GM23338 (cell line): Measurements from ENCODE around the gene RBM33.

Experiments used
- CTCF ChIP-seq, 2 experiments: fragments of 200-600 bp in 1 of 2; sonication (generic) in 1 of 2; conservative IDR thresholded peaks; 2 replicates each; pipeline versions ENCODE4 v1.5.1 to v1.6.1; 2016 to 2017; ENCODE audit warnings: antibody characterized with exemption in 2 of 2, low read depth in 2 of 2, mild to moderate bottlenecking in 2 of 2, moderate library complexity in 1 of 2
- EZH2 ChIP-seq: fragments of 200-600 bp; sonication (generic); IDR thresholded peaks from one replicate; pipeline ENCODE4 v1.8.0; 2017; ENCODE audit warnings: antibody characterized with exemption, mild to moderate bottlenecking, low read depth; ENCODE audit not compliant: unreplicated experiment
- EZH2phosphoT487 ChIP-seq: fragments of 200-600 bp; sonication (generic); IDR thresholded peaks from one replicate; pipeline ENCODE4 v1.8.1; 2018; ENCODE audit warnings: antibody characterized with exemption; ENCODE audit not compliant: unreplicated experiment
- POLR2AphosphoS5 ChIP-seq: IDR thresholded peaks from 2 replicates; pipeline ENCODE4 v1.6.1; 2016; ENCODE audit warnings: antibody characterized with exemption, low read depth
- REST ChIP-seq: IDR thresholded peaks from one replicate; pipeline ENCODE4 v1.6.1; 2018; ENCODE audit warnings: antibody characterized with exemption; ENCODE audit not compliant: unreplicated experiment

- TF ChIP-seq POLR2AphosphoS5 (no peak), CTCF (conservative IDR thresholded peaks at IDR 0.05; ENCODE audit: low read depth in 2 of 2) (no peak), EZH2phosphoT487 (no peak), REST (no peak), EZH2 (no peak)
Observed at GRCh38 chr7:155637155-155637554, 7.3 kb upstream of the RBM33 start.
